SIG-M5 treated with dmso at 0.1 percent for 504 hours (cell line): ENCODE data around the gene KCNH3.
"Not testable (repeated sequence)": the region's sequence is repeated elsewhere in the genome, so short reads cannot be mapped to it uniquely, and the experiment has no call there.

ENCODE experiments used
- DNase-seq: peaks from one replicate; lab custom pipeline; 2025; ENCODE audit not compliant: unreplicated experiment; lab: John Stamatoyannopoulos, UW

The KCNH3 gene, protein sequence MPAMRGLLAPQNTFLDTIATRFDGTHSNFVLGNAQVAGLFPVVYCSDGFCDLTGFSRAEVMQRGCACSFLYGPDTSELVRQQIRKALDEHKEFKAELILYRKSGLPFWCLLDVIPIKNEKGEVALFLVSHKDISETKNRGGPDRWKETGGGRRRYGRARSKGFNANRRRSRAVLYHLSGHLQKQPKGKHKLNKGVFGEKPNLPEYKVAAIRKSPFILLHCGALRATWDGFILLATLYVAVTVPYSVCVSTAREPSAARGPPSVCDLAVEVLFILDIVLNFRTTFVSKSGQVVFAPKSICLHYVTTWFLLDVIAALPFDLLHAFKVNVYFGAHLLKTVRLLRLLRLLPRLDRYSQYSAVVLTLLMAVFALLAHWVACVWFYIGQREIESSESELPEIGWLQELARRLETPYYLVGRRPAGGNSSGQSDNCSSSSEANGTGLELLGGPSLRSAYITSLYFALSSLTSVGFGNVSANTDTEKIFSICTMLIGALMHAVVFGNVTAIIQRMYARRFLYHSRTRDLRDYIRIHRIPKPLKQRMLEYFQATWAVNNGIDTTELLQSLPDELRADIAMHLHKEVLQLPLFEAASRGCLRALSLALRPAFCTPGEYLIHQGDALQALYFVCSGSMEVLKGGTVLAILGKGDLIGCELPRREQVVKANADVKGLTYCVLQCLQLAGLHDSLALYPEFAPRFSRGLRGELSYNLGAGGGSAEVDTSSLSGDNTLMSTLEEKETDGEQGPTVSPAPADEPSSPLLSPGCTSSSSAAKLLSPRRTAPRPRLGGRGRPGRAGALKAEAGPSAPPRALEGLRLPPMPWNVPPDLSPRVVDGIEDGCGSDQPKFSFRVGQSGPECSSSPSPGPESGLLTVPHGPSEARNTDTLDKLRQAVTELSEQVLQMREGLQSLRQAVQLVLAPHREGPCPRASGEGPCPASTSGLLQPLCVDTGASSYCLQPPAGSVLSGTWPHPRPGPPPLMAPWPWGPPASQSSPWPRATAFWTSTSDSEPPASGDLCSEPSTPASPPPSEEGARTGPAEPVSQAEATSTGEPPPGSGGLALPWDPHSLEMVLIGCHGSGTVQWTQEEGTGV

GRCh38 chr12:49538510-49539403 is at the start of gene KCNH3:
Gene KCNH3 (plus strand): TSS chr12:49539030. CDS start chr12:49539417, 387 bp downstream.
- DNase-seq, result peak; percentile 78

DNA sequence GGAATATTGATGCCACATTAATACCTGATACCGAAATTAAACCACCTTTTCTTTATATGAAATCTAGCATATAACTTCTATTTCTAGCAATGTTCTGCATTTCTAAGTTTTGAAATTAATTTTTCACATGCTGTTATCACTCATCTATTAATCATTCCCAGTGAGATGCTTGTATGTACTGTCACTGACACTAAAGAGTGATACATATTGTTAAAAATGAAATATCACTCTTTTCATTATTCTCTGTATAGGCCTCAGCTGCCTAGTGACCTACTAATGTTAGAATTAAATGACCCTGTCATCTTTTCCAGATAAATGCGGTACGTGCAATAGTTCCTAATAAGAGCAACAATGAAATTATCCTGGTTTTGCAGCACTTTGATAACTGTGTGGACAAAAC is 49.7 kb upstream of the KCNH3 start:
- no peak for DNase-seq

GRCh38 chr12:49489720-49490119 is 49.1 kb upstream of the KCNH3 start:
- no peak for DNase-seq

- DNase-seq, result no peak
Observed at GRCh38 chr12:49491823-49492222, 47.0 kb upstream of the KCNH3 start.

- no peak for DNase-seq
Observed at GRCh38 chr12:49493900-49494299, 44.9 kb upstream of the KCNH3 start.

- no peak for DNase-seq
Observed at GRCh38 chr12:49496417-49497360, 42.1 kb upstream of the KCNH3 start.

GRCh38 chr12:49501895-49502294 is 36.9 kb upstream of the KCNH3 start:
- no peak for DNase-seq

DNA sequence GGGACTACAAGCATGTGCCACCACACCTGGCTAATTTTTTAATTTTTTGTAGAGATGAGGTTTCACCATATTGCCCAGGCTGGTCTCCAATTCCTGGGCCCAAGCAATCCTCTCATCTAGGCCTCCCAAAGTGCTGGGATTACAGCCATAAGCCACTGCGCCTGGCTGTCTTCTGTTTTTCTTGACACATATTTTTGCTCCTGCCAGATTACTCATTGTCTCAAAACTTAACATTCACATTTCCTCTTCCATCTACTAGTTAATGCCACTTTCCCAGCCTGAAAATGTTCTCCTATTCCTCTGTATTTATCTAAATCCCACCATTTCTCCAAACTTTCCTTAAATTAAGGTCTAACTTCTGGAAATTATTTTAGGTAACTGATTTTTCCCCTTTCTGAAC is 36.2 kb upstream of the KCNH3 start:
- no peak for DNase-seq

- DNase-seq, result no peak
Observed at GRCh38 chr12:49503674-49504180, 35.1 kb upstream of the KCNH3 start.

DNA sequence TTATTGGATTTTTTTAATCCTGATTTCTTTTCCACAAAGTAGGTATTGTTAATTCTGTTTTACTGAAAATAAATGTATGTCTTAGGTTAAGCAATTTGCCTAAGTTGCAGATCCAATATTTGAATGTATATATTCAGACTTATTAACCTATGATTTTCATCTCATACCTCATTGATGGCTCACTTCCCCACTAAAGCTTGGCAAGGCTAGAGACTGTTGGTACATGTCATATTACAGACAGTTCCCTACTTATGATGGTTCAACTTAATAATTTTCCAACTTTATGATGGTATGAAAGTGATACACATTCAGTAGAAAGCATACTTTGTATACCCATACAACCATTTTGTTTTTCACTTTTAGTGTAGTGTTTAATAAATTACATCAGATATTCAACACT is 33.2 kb upstream of the KCNH3 start:
- no peak for DNase-seq

GRCh38 chr12:49507139-49507538 is 31.7 kb upstream of the KCNH3 start:
- no peak for DNase-seq

DNA sequence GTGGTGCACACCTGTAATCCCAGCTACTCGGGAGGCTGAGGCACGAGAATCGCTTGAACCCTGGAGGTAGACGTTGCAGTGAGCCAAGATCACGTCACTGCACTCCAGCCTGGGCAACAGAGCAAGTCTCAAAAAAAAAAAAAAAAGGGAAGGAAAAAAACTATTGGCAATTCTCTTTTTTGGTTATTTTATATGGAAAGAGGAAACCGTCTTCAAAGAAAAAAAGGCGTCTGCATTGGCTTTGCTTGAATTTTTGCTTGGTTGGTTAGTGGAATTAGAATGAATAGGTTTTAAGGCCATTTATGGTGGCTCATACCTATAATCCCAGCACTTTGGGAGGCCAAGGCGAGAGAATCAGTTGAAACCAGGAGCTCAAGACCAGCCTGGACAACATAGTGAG is 29.1 kb upstream of the KCNH3 start:
- DNase-seq, result not testable (repeated sequence)

DNA sequence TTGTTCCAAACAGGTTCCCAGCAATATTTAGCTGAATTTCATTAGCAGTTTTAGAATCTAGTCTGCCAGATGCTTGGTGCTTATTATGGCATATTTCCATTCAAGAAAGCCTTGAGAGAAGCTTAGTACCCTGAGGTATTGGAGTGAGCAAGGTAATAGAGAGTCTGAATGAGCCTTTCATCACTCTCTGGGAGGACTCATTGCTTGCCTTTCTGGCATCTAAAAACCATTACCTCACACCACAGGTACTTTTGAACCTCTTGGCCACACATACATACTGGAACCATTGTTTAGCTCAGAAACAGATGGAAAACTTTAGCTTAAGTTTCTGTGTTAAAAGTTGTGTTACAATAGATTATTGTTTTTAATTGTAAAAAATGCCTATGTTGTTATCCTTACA is 27.4 kb upstream of the KCNH3 start:
- no peak for DNase-seq

- no peak for DNase-seq
Observed at GRCh38 chr12:49512546-49512945, 26.3 kb upstream of the KCNH3 start.

- no peak for DNase-seq
Observed at GRCh38 chr12:49515266-49515665, 23.6 kb upstream of the KCNH3 start.

DNA sequence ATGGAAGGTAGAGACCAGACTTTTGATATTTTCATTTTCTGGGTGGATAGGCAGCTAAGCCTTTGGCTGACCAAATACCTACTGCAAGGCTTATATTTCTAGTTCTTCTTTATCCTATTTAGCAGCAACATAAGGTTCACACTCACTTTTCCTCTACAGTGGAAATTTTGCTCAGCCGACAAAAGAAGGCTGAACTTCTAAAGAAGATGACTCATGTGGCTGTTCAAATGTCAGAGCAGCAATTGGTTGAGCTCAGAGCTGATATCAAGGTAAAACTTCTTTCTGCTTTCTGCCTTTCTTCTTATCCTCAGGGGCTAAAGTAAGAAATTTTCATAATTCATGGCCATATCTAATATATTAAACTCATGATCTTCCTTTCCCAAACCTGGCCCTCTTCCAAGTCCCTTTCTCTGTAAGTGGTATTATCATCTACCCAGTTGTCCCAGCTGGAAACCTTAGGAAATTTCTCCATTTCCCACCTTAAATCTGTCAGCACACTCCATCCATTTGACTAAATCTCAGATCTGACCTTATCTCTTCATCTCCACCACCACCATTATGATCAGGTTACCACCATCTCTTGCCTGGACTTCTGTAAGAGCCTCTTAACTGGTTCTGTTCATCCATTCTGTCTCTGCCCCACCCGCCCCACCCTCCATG is 19.8 kb upstream of the KCNH3 start:
- DNase-seq, result no peak

GRCh38 chr12:49519574-49519936 is 19.3 kb upstream of the KCNH3 start:
- DNase-seq, result no peak

DNA sequence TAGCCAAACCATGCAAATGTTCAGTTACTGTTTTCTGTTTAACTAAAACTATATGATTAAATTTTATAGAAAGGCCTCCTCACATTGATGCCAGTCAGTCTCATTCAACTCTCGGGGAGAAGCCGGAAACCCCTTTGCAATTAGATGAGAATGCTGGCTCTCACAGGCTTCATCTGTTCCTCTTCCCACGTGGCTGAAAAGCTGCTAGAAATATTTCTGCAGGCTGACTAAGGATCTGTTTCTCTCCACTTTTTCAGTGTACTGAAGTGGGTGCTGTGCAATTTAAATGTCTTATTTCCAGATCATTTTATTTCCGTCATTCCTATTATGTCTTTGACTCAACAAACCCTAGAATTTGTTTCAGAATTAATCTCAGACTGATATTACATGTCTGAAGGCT is 17.4 kb upstream of the KCNH3 start:
- no peak for DNase-seq
